KBM-7 (cell line): Measurements from ENCODE around the gene EPHB1.
"Not testable (repeated sequence)": the region's sequence is repeated elsewhere in the genome, so short reads cannot be mapped to it uniquely, and the experiment has no call there.

Source experiments
- DNase-seq: peaks from one replicate; pipeline ENCODE4 v3.0.0-alpha.2; 2015
- in situ Hi-C: fragments of 300-500 bp; cut with MboI; formaldehyde crosslinking; loops from 2 replicates; pipeline ENCODE4 v1.14.3; 2020; ENCODE audit warnings: low sequenced_read_pairs, low pct_unique_long_range_greater_than_20kb, mixed read lengths

EPHB1 gene

DNA sequence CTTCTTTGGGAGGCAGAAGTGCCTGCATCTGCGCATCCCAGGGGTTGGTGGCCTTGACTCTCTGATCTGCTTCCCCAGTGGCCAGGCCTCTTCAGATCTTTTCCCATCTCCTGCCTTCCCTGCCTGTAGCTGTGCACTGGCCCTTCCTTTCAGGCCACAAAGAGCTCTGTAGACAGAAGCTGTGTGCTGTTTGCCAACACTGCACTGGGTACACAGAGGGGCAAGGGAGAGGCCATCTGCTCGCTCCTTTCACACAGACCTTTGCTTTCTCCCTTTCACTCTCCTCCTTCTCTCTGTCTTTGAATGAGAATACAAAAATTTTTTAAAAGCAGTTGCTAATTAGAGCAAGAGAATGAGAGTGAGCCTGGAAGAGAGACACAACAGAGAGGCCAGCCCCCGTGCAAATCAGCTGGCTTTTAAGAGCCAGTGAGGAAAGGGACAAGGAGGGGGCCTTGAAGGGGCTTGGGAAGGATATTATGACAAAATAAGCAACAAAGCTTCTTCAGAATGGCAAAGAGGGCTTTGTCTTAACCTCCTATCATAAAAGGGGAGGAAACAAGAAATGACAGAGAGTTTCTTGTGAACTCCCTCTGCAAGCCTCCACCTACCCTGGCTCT is 170.9 kb downstream of the EPHB1 start:
- no peak for DNase-seq
- in situ Hi-C loops, result no loop called here

GRCh38 chr3:134970895-134971294 is 175.8 kb downstream of the EPHB1 start:
- DNase-seq, result no peak
- in situ Hi-C loops, result no loop called here

GRCh38 chr3:134971306-134971705 is 176.2 kb downstream of the EPHB1 start:
- no peak for DNase-seq
- in situ Hi-C loops, result no loop called here

DNA sequence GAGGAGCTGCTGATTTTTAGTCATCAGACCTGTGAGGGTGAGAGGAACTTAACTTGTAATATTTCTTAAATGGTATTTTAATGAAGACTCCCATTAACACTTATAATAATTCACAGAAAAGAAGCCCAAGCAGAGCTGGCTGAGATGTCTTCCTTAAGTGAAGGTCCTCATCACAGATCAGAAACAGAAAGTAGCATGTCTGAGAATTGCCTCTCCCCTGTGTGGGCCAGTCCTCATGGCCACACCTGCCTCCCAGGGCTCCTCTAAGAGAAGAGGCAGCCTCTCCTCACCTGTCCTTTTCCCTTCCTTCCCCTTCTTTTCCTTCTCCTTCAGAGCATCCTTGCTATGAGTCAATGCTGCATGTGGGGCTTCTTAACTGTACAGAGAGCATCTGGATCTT is 176.8 kb downstream of the EPHB1 start:
- DNase-seq, in situ Hi-C loops: not testable (repeated sequence)

DNA sequence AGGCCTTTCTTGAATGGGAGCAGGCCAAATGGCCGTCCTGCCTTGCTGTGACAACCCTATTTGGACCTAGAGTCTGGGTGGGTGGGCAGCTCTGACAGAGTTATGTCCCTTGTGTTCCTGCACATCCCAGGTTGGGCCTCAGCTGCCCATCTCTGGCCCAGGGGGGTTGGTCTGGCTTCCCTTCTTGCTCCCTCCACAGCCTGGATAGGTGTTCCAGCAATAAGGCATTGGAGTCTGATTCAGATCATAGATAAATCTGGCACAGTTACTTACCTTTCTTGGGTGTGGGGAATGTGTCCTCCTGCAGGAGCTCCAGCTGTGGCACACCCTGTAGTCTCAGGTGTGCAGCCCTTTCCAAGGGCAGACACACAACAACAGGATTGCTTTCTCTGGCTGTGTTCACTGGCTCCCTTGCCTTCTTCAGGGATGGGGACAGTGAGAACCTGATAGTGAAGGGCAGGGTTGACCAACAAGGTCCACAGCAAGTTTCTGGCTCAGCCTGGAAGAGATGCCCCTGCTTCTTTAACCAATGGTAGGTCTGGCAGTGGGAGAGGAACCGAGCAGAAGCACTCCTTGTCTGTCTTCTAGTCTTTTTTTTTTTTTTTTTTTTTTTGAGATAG is 177.9 kb downstream of the EPHB1 start:
- DNase-seq, result no peak
- in situ Hi-C loops, result no loop called here

DNA sequence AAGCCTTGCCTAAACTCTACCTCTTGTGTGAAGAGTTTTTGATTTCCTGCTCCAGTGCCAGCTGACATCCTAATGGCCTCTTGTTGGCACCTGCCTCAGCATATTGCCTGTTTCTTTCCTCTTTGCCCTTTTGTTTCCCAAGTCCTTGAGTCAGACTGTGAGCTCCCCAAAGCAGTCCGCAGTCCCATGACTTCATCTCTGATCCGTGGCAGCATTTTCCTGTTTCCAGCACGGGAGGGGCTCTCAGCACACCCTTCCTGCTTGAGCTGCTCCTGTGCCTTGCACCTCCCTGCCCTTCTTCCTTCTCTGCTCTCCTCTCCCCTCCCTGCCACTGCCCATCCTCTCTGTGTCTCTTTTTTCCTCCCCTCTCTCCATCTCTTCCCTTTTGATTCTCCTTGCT is 179.6 kb downstream of the EPHB1 start:
- DNase-seq, result no peak
- in situ Hi-C loops, result no loop called here

GRCh38 chr3:134976948-134977347 is 181.9 kb downstream of the EPHB1 start:
- in situ Hi-C loops, result no loop called here
- no peak for DNase-seq

DNA sequence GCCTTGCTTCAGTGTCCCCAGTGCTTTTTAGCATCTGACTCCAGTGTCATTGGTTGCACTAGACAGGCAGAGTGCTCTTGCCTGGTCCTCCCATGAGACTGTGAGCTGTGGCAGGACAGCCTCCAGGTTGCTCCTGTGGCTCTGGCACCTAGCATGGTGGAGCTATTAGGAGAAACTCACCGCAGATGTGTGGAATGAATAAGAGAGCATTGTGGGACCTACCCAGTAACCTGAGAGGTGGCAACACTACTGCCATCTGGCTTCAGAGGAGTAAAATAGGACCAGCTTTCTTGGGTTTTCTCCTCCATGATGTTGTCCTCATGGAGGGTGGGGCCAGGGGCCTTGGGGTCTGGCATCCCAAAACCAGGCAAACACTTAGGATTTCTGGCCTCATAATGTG is 183.6 kb downstream of the EPHB1 start:
- in situ Hi-C loops, result no loop called here
- DNase-seq, result no peak

DNA sequence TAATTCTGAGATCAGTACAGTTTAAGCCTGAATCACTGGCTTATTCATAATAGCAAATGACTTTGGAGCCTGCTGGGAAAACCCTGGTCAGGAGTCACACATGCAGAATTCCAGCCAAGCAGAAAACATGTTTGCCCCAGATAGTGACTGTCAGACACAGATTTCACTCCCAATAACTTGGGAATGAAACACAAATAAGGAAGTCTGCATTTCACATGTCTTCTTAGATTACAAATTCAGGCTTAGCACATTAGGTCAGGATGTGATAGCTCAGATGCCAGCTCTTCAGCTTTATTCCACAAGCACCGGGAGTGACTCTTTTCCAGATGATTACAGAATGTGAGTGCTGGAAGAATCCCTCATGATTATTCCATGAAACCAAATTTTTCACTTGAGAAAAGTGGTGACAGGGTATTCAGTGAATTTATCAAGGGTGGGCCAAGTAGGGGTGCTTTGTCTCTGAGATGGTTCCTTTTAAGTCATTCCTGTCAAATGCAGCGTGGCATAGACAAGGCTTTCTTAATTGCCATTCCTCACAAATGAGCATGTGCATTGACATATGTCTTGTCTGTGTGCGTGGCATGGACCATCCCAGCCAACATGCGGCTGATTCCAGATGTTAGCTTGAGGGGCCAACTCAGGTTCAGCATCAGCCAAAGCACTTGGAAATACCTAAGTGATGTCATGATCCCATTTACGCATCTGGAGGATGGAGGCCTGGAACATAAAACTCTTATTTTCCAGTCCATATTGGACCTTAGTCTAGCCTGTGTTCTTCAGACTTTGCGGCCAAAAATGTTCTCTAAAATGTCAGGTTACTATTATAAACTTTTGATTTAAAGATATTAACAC is 191.0 kb downstream of the EPHB1 start:
- no peak for DNase-seq
- in situ Hi-C loops, result no loop called here

DNA sequence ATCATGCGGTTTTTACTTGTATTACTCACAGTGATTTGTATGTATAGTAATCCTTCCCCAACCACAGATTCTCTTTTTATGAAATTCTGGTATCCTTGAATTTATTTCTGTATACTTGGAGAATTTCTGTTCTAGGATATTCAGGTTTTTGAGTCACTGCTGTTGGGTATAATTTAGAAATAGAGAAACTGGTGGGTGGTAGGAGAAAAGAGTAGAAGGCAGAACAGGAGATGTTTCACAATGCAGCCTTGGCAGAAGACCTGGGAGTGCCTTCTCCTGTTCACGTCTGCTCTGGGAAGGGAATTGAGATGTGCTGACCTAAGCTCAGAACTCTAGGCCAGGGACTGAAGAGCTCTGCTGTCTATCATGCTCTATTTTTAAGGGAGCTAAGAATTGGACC is 193.6 kb downstream of the EPHB1 start:
- in situ Hi-C loops, result no loop called here
- no peak for DNase-seq

GRCh38 chr3:134991003-134991402 is 195.9 kb downstream of the EPHB1 start:
- no peak for DNase-seq
- in situ Hi-C loops, result no loop called here

- in situ Hi-C loops, result no loop called here
- DNase-seq, result no peak
Observed at GRCh38 chr3:134991472-134992010, 196.5 kb downstream of the EPHB1 start.

DNA sequence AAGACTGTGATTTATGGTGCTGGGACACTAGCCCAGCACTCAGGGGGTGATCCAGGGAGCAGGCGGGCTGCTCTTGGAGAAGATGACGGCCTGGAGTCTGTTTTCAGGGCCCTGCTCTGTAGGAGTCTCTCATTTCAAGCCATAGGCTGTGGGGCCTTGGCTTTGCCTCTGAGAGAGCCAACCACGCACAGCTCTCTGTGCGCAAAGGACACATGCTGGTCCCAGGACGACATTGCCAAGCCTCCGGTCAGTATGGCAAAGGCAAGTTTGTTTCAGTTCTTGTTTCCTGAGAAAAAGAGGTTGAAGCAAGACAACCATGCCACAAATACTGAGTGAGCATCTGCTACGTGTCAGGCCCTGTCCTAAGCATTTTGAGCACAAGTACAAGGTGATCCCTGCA is 197.1 kb downstream of the EPHB1 start:
- DNase-seq, result no peak
- in situ Hi-C loops, result no loop called here

- in situ Hi-C loops, result no loop called here
- DNase-seq, result no peak
Observed at GRCh38 chr3:134992586-134992985, 197.5 kb downstream of the EPHB1 start.

DNA sequence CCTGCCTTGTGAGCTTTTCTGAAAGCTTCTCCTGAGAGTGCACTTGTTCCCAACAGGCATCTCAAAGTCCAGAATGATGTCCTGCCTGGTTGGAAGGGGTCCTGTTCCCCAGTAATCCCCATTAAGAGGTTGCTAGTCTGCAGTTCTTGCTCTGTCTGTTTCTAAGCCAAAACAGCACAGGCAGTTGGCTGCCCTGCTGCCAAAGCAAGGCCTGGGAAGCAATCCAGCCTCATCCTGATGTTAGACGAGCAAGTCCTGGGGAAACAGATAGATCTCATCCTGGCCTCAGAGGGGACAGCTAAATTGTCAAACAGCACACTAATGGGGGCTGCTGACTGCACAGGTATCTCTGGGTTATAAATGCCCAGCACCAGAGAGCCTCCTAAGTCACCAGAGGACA is 198.0 kb downstream of the EPHB1 start:
- DNase-seq, result no peak
- in situ Hi-C loops, result no loop called here

- no peak for DNase-seq
- in situ Hi-C loops, result no loop called here
Observed at GRCh38 chr3:134998158-134998557, 203.1 kb downstream of the EPHB1 start.

DNA sequence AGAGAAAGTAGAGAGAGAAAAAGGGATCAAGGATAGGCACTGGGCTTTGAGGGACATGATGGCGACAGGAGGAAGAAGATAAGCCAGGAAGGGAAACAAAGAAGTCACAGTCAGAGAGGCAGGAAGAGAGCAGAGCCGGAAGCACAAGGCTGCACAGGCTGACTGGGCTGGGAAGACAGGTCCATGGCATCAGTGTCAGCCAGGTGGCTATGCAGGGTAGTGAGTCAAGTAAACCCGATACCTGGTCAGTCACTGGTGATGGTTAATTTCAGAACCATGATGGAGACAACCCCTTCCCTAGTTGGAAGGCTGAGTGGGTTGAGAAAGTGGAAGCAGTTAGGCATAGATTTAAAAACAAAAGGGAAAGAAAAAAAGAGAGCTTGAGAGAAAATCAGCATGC is 203.8 kb downstream of the EPHB1 start:
- no peak for DNase-seq

GRCh38 chr3:135000465-135000864 is 205.4 kb downstream of the EPHB1 start:
- DNase-seq, result no peak
- in situ Hi-C loops, result no loop called here

More for the DNA sequence above, 203.8 kb downstream of the EPHB1 start:
- in situ Hi-C loops, result no loop called here

DNA sequence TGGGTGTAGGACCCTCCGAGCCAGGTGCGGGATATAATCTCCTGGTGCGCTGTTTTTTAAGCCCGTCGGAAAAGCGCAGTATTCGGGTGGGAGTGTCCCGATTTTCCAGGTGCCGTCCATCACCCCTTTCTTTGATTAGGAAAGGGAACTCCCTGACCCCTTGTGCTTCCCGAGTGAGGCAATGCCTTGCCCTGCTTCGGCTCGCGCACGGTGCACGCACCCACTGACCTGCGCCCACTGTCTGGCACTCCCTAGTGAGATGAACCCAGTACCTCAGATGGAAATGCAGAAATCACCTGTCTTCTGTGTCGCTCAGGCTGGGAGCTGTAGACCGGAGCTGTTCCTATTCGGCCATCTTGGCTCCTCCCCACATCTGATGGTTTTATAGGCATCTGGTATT is 210.6 kb downstream of the EPHB1 start:
- DNase-seq, in situ Hi-C loops: not testable (repeated sequence)

DNA sequence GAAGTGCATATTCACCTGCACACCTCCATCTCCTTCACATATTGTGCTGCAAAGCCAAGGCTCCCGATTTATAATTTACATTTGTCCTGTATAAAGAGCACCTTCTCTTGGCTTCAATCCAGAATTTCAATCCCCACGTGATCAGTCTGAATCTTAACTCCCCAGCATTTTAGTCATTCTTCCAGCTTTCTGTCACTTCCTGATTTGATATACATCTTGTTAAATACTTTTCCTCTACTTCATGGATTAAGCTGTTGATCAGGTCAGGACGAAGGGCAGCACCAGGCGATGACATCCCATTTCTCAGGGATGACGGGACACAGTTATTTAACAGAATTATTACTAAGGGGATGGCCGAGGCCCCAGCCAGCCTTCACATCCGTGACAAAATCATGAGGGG is 212.5 kb downstream of the EPHB1 start:
- in situ Hi-C loops, result no loop called here
- DNase-seq, result no peak
